ENCODE results near the gene TXLNB. TPM values are rescaled to one million over a fixed set of nuclear protein-coding genes. Genes with fewer than 3 reads are reported as not detected.

Gene TXLNB
- total RNA-seq, 1 donor from 2014 or later = 2.4 TPM

DNA sequence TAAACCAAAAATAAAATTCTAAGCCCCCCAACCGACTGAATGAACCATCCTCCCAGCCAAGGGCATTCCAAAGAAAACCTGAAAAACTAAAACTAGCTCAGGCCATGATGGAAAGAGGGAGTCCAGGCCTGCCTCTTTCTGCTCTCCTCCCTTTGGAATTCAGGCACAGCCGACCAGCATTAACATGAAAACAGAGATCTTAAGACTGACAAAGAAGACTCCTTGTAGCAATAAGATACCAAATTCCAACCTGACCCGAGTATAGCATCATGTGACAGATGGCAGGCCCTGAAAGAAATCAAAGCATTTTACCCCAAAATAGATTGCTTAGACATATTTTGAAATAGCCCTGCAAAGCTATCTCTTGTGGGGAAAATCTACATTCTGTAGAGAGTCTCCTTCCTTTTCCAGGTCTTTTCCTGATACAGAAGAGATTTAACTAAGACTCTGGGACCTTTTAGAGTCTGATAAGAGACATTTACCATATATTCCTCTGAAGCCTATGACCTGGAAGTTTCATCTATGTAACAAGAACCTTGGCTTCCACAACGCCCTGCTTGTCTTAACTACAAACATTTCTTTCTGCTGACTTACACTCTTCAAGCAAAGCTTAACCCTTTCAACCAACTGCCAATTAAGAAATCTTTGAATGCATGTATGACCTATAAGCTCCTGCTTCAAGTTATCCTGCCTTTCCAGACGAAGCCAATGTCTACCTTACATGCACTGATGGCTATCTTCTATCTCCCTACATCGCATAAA is 22.2 kb upstream of the TXLNB start:
- CTCF ChIA-PET = no interaction called here
- Mint-ChIP-seq H3K9me3 (no peaks in the 10 kb centered on the region), H3K27ac (no peak overlapping the region), H3K27me3 (no peaks in the 10 kb centered on the region), H3K4me1 (peaks cover 14% of the 10 kb centered on the region), H3K4me3 (no peak overlapping the region), H3K36me3 (ENCODE audit: low read depth) (no peaks in the 10 kb centered on the region)
- ATAC-seq (ENCODE audit: low read depth) = no peak
- TF ChIP-seq, protein P1, sequence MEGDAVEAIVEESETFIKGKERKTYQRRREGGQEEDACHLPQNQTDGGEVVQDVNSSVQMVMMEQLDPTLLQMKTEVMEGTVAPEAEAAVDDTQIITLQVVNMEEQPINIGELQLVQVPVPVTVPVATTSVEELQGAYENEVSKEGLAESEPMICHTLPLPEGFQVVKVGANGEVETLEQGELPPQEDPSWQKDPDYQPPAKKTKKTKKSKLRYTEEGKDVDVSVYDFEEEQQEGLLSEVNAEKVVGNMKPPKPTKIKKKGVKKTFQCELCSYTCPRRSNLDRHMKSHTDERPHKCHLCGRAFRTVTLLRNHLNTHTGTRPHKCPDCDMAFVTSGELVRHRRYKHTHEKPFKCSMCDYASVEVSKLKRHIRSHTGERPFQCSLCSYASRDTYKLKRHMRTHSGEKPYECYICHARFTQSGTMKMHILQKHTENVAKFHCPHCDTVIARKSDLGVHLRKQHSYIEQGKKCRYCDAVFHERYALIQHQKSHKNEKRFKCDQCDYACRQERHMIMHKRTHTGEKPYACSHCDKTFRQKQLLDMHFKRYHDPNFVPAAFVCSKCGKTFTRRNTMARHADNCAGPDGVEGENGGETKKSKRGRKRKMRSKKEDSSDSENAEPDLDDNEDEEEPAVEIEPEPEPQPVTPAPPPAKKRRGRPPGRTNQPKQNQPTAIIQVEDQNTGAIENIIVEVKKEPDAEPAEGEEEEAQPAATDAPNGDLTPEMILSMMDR (IDR thresholded peaks at IDR 0.05) = no peak
- POLR2A ChIA-PET = interaction anchor here (1.1 kb wide), 1 partner anchor 12 kb away, joined by 6 read pairs; no protein-coding TSS in a partner anchor
- no peak for DNase-seq
- intact Hi-C loops (cut with micrococcal nuclease) = no loop called here

DNA sequence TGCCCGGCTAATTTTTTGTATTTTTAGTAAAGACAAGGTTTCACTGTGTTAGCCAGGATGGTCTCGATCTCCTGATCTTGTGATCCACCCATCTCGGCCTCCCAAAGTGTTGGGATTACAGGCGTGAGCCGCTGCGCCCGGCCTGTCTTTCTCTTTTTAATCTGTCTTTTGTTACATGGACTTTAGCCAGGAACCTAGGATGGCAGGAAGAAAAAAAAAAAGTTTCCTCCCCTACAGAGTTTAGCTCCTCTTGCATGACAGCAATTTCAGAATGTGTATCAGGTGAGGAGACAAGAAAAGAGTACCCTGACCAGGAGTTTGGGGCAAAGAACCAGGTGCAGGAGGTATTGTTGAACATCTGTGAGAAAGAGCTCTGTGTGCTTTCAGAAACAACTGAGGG is 21.4 kb upstream of the TXLNB start:
- no peaks in the 10 kb centered on the region for H3K9me3 Mint-ChIP-seq
- no peak for ATAC-seq (ENCODE audit: low read depth)
- DNase-seq = no peak
- H3K27ac Mint-ChIP-seq = no peak overlapping the region
- H3K4me3 Mint-ChIP-seq = no peak overlapping the region
- CTCF ChIA-PET = no interaction called here
- intact Hi-C loops (cut with micrococcal nuclease) = no loop called here
- no peaks in the 10 kb centered on the region for H3K27me3 Mint-ChIP-seq
- POLR2A ChIA-PET = interaction anchor here (1.1 kb wide), 1 partner anchor 11 kb away, joined by 6 read pairs; no protein-coding TSS in a partner anchor
- no peaks in the 10 kb centered on the region for H3K36me3 Mint-ChIP-seq (ENCODE audit: low read depth)
- TF ChIP-seq, protein P1 (IDR thresholded peaks at IDR 0.05) = no peak
- H3K4me1 Mint-ChIP-seq = peaks cover 20% of the 10 kb centered on the region

DNA sequence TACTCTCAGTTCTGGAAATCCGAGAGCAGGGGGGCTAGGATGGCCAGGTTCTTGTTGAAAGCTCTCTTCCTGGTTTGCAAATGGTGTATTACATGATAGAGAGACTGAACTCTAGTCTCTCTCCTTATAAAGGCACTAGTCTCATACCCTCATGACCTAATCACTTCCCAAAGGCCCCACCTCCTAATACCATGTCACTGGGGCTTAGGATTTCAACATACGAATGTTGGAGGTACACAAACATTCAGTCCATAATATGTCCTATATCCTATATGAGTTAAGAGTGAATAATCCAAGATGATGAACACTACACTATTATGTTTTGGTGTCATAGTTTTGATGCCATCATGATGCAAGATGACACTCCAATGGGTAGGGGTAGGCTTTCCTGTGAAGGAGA is 20.0 kb upstream of the TXLNB start:
- Mint-ChIP-seq H3K27me3 (no peaks in the 10 kb centered on the region), H3K4me1 (peaks cover 22% of the 10 kb centered on the region), H3K36me3 (ENCODE audit: low read depth) (no peaks in the 10 kb centered on the region), H3K27ac (no peak overlapping the region), H3K9me3 (no peaks in the 10 kb centered on the region), H3K4me3 (no peak overlapping the region)
- TF ChIP-seq, protein P1 (IDR thresholded peaks at IDR 0.05) = no peak
- intact Hi-C loops (cut with micrococcal nuclease) = no loop called here
- DNase-seq (no peak), ATAC-seq (ENCODE audit: low read depth) (no peak)
- ChIA-PET CTCF (no interaction called here), POLR2A (interaction anchor here (0.6 kb wide), 1 partner anchor 8 kb away, joined by 3 read pairs; no protein-coding TSS in a partner anchor)

DNA sequence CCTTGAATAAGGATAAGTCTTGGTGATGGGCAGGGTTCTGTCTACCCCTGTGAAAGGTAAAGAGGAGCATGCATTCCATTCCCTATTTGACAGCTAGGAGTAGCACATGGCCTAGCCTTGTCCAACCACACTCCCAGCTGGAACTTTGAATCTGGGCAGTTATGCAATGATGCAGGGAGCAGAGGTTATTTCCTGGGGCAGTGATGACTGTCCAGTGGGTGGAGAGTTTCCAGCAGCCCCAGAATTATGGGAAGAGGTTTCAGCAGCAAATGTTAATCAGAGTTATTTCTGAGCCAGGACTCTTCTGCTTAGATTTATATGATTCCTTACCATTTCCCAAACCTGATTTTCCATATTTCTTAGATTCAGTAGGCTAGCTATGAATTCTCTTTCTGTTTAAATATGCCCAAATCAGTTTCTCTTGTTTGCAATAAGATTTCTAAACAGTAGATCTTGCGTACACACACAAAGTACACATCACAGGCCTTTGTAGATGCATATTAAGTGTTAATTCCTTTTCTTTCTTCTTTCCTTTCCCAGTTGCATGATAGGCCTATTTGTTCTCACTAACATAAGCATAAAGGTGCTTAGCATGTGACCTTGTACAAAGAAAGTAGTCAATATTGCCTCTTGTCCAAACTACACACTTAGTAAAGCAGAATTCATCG is 17.3 kb upstream of the TXLNB start:
- Mint-ChIP-seq H3K4me3 (no peak overlapping the region), H3K27me3 (no peaks in the 10 kb centered on the region), H3K4me1 (peaks cover 13% of the 10 kb centered on the region), H3K36me3 (ENCODE audit: low read depth) (peaks cover 2% of the 10 kb centered on the region), H3K9me3 (no peaks in the 10 kb centered on the region), H3K27ac (no peak overlapping the region)
- intact Hi-C loops (cut with micrococcal nuclease) = loop anchor here (2.0 kb wide), 1 partner anchor 16 kb away; no protein-coding TSS in a partner anchor
- ChIA-PET CTCF (no interaction called here), POLR2A (no interaction called here)
- TF ChIP-seq, protein P1 (IDR thresholded peaks at IDR 0.05) = no peak
- ATAC-seq (ENCODE audit: low read depth) (no peak), DNase-seq (no peak)

DNA sequence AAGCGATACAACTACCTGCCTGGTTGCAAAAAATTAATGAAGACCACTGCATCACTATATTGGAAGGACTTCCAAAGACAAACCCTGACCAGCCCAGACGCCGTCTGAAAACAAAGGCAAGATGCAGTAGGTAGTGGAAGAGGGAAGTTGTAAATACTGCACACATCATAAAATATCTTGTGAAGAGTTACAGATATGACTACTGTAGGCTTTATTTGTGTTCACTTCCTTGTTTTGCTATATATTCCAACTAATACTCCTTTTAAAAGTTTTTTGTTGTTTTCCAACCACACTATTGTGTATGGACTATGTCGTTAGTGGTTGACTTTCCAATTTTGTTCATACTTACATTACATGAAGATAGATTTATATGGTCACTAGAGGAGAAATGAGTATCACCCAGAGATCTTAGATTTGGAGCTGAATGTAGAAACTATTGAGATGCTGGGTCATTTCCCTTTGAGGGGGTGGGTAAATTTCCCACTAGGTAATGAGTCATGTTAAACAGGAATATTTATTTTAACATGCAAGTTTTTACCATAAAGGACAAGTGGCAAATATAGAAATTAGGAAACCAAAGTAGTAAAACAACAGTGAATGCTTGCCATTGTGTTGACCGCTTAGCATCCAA is 16.6 kb upstream of the TXLNB start:
- H3K27ac Mint-ChIP-seq = peak overlapping the region; percentile 52
- no peak overlapping the region for H3K4me3 Mint-ChIP-seq
- intact Hi-C loops (cut with micrococcal nuclease) = loop anchor here (2.0 kb wide), 1 partner anchor 16 kb away; no protein-coding TSS in a partner anchor
- no peak for ATAC-seq (ENCODE audit: low read depth)
- ChIA-PET CTCF (no interaction called here), POLR2A (interaction anchor here (1.1 kb wide), 1 partner anchor 17 kb away, joined by 3 read pairs; no protein-coding TSS in a partner anchor)
- peaks cover 13% of the 10 kb centered on the region for H3K4me1 Mint-ChIP-seq
- H3K9me3 Mint-ChIP-seq = no peaks in the 10 kb centered on the region
- H3K36me3 Mint-ChIP-seq (ENCODE audit: low read depth) = peaks cover 2% of the 10 kb centered on the region
- DNase-seq = no peak
- H3K27me3 Mint-ChIP-seq = no peaks in the 10 kb centered on the region
- TF ChIP-seq, protein P1 (IDR thresholded peaks at IDR 0.05) = no peak

Data from activated B cell treated with CpG ODN at 0.5 μM for 24 hours (primary cell).